ENCODE results near the gene USP5.

Gene USP5, protein sequence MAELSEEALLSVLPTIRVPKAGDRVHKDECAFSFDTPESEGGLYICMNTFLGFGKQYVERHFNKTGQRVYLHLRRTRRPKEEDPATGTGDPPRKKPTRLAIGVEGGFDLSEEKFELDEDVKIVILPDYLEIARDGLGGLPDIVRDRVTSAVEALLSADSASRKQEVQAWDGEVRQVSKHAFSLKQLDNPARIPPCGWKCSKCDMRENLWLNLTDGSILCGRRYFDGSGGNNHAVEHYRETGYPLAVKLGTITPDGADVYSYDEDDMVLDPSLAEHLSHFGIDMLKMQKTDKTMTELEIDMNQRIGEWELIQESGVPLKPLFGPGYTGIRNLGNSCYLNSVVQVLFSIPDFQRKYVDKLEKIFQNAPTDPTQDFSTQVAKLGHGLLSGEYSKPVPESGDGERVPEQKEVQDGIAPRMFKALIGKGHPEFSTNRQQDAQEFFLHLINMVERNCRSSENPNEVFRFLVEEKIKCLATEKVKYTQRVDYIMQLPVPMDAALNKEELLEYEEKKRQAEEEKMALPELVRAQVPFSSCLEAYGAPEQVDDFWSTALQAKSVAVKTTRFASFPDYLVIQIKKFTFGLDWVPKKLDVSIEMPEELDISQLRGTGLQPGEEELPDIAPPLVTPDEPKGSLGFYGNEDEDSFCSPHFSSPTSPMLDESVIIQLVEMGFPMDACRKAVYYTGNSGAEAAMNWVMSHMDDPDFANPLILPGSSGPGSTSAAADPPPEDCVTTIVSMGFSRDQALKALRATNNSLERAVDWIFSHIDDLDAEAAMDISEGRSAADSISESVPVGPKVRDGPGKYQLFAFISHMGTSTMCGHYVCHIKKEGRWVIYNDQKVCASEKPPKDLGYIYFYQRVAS

DNA sequence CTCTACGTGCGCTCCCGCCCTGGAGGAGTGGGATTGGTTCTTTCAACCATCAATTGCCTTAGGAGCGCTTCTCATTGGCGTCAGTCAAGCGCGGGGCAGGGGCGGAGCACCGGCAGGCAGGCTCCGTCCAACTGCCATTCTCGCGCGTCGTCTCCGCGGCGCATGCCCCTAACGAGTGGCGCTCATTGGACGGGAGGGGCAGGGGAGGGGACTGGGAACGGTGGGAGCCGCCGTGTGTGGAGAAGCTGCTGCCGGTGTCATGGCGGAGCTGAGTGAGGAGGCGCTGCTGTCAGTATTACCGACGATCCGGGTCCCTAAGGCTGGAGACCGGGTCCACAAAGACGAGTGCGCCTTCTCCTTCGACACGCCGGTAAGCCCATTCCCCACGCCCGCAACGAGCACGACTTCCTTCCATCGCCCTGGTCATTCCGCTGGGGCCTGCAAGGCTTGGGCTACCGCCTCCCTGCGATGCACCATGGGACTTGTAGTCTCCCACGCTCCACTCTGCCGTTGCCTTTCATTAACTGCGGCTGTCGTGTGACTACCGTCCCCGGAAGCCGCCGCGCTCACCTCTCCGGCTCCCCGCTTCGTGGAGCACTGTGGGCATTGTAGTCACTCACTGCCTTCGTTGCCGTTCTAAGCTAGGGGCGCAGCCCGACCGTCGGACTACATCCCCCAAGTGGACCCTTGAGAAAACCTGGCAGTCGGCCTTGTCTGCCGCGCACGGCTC is at the start of gene USP5:
USP5 (plus strand) TSS at position 230 of the 730 bp plus-strand sequence; CDS start at position 260, 30 bp downstream.
- peak; percentile 100 for DNase-seq (ENCODE audit: low spot score)

DNA sequence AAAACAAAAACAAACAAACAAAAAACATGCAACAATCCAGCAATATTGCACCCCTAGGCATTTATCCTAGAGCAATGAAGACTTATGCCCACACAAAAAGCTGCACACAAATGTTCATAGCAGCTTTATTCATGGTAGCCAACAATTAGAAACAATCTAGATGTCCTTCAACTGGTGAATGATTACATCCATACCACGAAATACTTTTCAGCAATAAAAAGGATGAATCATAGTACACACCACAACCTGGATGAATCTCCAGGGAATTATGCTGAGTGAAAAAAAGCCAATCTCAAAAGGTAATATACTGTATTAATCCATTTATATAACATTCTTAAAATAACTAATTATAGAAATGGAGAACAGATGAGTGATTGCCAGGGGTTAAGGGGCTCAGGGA is 44.8 kb upstream of the USP5 start:
- DNase-seq (ENCODE audit: low spot score): no peak

DNA sequence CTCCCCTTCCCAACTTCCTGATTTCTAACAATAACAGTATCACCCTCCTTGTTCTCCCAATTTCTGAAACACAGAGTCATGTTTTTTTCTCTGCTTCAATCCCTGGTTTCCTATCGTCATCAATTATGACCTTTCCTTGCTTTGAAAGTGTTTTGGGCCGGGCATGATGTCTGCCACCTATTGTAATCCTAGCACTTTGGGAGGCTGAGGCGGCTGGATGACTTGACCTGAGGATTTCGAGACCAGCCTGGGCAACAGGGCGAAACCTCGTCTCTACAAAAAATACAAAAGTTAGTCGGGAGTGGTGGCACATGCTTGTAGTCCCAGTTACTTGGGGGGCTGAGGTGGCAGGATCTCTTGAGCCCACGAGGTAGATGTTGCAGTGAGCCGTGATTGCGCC is 42.9 kb upstream of the USP5 start:
- no peak for DNase-seq (ENCODE audit: low spot score)

DNA sequence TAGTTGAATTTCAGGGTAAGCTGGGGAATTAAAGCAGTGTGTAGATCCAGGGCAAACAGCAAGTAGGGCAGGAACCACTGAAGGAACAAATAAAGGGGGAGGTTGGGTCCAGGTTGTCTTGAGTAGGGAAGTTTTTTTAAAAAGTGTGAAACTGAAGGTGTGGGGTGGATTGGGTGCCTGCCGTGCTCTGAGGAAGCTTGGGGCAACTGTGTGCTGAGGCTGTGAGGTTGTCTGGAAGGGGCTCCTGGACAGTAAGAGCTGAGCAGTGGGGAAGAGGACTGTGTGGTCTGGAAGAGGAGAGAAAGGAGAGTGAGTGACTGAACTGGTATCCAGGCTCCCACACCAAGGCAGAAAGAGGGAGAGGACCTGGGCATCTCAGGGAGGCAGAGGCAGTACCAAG is 41.2 kb upstream of the USP5 start:
- DNase-seq (ENCODE audit: low spot score): no peak

GRCh38 chr12:6813363-6813762 is 38.6 kb upstream of the USP5 start:
- DNase-seq (ENCODE audit: low spot score): no peak

DNA sequence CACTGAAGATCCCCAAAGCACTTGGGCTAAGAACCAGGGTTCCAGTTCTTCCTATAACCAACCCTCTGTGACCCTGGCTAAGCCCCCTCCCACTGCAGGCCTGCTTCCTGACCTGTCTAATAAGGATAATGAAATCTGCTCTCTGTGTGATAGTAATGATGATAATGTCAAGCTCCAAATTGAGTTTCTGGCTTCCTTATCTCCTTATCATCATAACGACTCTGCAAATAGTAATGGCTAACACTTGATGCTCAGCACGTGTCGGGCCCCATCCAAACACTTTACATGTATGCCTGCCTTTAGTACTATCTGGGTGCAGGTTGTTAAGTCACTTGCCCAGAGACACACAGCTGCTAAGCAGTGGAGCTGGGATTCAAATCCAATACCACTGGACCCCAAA is 35.4 kb upstream of the USP5 start:
- no peak for DNase-seq (ENCODE audit: low spot score)

- no peak for DNase-seq (ENCODE audit: low spot score)
Measured at GRCh38 chr12:6817098-6817497, 34.9 kb upstream of the USP5 start.

- DNase-seq (ENCODE audit: low spot score): no peak
Measured at GRCh38 chr12:6817662-6818157, 34.2 kb upstream of the USP5 start.

- DNase-seq (ENCODE audit: low spot score): peak; percentile 20
Measured at GRCh38 chr12:6818222-6818621, 33.7 kb upstream of the USP5 start.

GRCh38 chr12:6818645-6819044 is 33.3 kb upstream of the USP5 start:
- no peak for DNase-seq (ENCODE audit: low spot score)

DNA sequence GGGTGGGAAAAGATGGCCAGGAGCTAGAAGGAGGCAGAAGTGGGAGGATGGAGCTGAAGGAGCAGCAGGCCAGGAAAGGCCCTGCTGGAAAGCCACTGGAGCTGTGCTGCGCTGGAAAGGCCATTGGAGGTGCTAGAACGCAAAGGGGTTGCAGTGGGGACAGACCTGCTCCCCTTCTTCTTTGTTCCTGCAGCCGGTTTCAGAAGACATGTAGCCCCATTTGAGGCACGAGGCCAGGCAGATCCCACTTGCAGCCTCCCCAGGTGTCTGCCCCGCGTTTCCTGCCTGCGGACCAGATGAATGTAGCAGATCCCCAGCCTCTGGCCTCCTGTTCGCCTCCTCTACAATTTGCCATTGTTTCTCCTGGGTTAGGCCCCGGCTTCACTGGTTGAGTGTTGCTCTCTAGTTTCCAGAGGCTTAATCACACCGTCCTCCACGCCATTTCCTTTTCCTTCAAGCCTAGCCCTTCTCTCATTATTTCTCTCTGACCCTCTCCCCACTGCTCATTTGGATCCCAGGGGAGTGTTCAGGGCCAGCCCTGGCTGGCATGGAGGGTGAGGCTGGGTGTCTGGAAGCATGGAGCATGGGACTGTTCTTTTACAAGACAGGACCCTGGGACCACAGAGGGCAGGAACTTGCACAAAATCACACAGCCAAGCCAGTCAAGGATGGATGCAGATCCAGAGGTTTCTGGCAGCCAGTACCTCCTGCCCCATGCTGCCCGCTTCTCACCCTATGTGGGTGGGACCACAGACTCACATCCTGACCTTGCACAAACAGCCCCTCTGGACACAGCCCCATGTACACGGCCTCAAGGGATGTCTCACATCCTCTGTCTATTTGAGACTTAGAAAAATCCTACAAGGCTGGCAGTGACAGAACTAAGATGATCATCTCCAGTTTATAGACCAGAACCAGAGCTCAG is 32.6 kb upstream of the USP5 start:
- no peak for DNase-seq (ENCODE audit: low spot score)

GRCh38 chr12:6820166-6820565 is 31.8 kb upstream of the USP5 start:
- peak; percentile 62 for DNase-seq (ENCODE audit: low spot score)

DNA sequence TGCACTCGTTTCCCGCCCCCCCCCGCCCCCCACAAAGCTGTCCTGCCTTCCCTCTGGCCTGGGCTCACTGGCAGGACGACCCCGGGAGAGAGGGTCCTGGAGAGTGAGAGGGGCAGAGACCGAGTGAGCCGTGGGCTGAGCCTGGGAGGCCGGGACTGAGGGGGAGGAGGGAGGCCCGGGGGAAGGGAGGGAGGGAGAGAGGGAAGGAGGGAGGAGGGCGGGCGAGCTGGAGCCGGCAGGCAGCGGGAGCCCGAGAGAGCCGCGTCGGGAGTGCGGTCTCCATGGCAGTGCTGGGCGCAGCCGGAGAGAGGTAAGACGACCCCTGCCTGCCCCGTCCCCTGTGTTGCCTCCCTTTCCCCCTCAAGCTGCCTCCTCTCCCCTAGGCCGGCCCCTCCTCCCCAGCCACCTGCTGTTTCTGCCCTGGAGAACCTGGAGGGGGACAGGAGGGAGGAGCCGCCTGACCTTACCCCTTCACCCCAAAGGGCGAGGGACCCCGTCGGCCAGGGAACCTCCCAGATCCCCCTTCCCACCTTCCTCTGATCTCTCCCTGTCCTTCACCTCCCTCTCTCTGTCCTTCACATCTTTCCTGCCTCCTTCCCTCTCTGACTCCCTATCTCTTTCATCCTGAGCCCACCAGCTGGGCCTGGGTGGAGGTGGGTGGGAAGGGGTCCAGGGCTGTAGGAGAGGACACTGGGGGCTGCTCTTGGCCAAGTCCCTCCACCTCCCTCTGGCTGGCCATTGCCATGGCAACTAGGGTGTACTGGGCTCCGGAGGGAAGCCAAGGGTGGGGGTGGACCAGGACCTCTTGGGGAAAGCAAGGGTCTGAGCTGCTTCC is 30.1 kb upstream of the USP5 start, which contains the start of gene GPR162:
GPR162 (plus strand) TSS at position 231 of the 835 bp plus-strand sequence. CDS start 2,078 bp downstream, outside the sequence.
- peak; percentile 79 for DNase-seq (ENCODE audit: low spot score)

- peak; percentile 35 for DNase-seq (ENCODE audit: low spot score)
Measured at GRCh38 chr12:6822426-6823135, 29.4 kb upstream of the USP5 start.

DNA sequence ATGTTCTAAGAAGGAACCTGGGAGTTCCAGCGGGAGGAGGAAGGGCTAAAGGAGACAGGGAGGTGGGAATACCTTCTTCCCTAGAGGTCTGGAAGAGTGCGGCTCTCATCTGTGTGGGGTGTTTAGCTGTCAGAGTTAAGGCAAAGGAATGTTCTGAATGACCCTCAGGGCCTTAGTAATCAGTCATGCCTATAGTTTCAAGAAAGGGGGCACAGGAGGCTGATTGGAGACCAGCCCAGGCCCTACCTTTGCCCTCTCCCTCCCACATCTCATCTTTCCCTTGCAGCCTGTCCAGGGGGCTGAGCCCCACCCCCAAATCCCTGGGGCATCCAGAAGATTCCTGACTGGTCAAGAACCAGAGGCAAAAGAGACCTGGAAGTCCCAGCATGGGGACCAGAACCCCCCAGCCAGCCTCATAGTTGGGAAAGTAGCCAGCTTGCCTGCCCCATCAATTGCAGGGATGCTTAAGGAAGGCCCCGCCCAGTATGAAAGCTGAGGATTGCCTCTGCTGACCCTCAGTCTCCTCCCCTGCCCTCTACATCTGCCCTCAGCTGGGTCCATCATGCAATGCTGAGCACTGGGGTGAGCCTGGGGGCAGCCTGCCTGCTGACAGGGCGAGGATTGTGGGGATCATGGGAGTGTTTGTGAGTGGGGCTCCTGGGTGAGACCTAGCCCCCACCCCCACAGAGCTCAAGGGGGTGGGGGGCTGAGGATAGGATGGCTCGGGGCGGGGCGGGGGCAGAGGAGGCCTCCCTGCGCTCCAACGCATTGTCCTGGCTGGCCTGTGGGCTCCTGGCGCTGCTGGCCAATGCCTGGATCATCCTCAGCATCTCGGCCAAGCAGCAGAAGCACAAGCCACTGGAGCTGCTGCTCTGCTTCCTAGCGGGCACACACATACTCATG is 28.5 kb upstream of the USP5 start:
- DNase-seq (ENCODE audit: low spot score): peak; percentile 36

DNA sequence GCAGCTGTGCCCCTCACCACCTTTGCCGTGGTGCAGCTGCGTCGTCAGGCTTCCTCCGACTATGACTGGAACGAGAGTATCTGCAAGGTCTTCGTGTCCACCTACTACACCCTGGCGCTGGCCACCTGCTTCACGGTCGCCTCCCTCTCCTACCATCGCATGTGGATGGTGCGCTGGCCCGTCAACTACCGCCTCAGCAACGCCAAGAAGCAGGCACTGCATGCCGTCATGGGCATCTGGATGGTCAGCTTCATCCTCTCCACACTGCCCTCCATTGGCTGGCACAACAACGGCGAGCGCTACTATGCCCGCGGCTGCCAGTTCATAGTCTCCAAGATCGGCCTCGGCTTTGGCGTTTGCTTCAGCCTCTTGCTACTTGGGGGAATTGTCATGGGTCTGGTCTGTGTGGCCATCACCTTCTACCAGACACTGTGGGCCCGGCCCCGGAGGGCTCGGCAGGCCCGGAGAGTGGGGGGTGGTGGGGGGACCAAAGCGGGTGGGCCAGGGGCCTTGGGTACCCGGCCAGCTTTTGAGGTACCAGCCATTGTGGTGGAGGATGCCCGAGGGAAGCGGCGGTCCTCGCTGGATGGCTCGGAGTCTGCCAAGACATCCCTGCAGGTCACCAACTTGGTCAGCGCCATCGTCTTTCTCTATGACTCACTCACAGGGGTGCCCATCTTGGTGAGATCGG is 27.7 kb upstream of the USP5 start:
- peak; percentile 61 for DNase-seq (ENCODE audit: low spot score)

GRCh38 chr12:6824901-6825381 is 27.0 kb upstream of the USP5 start:
- peak; percentile 54 for DNase-seq (ENCODE audit: low spot score)

Measured in cerebellar cortex (tissue), 1 donor.